Transverse colon (tissue), 4 donors: ENCODE data around the gene ETV4.
"Not testable (repeated sequence)": the region's sequence is repeated elsewhere in the genome, so short reads cannot be mapped to it uniquely, and the experiment has no call there.

Experiments
- CTCF ChIP-seq, 5 experiments: fragments of 200-600 bp in 3 of 5; fragments of 450-650 bp in 2 of 5; sonication (generic) in 3 of 5; IDR thresholded peaks; 1 replicate in 2 of 5; 2 replicates in 3 of 5; pipeline ENCODE4 v1.5.1; 2016 to 2017; ENCODE audit warnings: antibody characterized with exemption in 5 of 5, inconsistent platforms in 3 of 5, mild to moderate bottlenecking in 2 of 5, moderate library complexity in 1 of 5
- EP300 ChIP-seq: sonication (generic); formaldehyde crosslinking; IDR thresholded peaks from one replicate; pipeline ENCODE4 v1.6.1; 2017; ENCODE audit warnings: antibody characterized with exemption, low read depth
- POLR2AphosphoS5 ChIP-seq, 3 donors: sonication (generic); formaldehyde crosslinking; IDR thresholded peaks; one replicate each; pipeline ENCODE4 v1.6.1; 2016; ENCODE audit warnings: antibody characterized with exemption in 3 of 3

- not testable (repeated sequence) for TF ChIP-seq CTCF (IDR thresholded peaks at IDR 0.05); EP300; POLR2AphosphoS5 (IDR thresholded peaks at IDR 0.05)
Measured at GRCh38 chr17:43509440-43509839, 36.7 kb downstream of the ETV4 start.
